ENCODE measurements around the gene LGR5. TPM values are rescaled to one million over a fixed set of nuclear protein-coding genes. Genes with fewer than 3 reads are reported as not detected.

Gene LGR5
- total RNA-seq, 4 donors from 2014 or later, result under 0.01 to 34.5 (median 0.43) TPM

- no peaks in the 10 kb centered on the region for H3K9me3 ChIP-seq
- no peak overlapping the region for H3K4me3 ChIP-seq
- H3K4me1 ChIP-seq, result no peaks in the 10 kb centered on the region
- H3K36me3 ChIP-seq, result no peaks in the 10 kb centered on the region
- DNase-seq, result no peak
- no peak overlapping the region for H3K27ac ChIP-seq
- intact Hi-C loops (cut with DNase I; ENCODE audit: low total_unique reads), result no loop called here
- TF ChIP-seq POLR2A (IDR thresholded peaks at IDR 0.05), result no peak
- no peak for TF ChIP-seq CTCF (IDR thresholded peaks at IDR 0.05)
- H3K27me3 ChIP-seq, result no peaks in the 10 kb centered on the region
Observed at GRCh38 chr12:71425568-71426299, 13.9 kb upstream of the LGR5 start.

GRCh38 chr12:71426300-71427047, 13.1 kb upstream of the LGR5 start:
- no peak for DNase-seq
- TF ChIP-seq POLR2A (IDR thresholded peaks at IDR 0.05) (no peak), CTCF (IDR thresholded peaks at IDR 0.05) (no peak)
- Histone ChIP-seq H3K27me3 (no peaks in the 10 kb centered on the region), H3K4me1 (no peaks in the 10 kb centered on the region), H3K27ac (no peak overlapping the region), H3K36me3 (no peaks in the 10 kb centered on the region), H3K4me3 (no peak overlapping the region), H3K9me3 (no peaks in the 10 kb centered on the region)
- intact Hi-C loops (cut with DNase I; ENCODE audit: low total_unique reads), result no loop called here

- TF ChIP-seq POLR2A (IDR thresholded peaks at IDR 0.05) (no peak), CTCF (IDR thresholded peaks at IDR 0.05) (no peak)
- intact Hi-C loops (cut with DNase I; ENCODE audit: low total_unique reads), result no loop called here
- H3K27ac ChIP-seq, result no peak overlapping the region
- no peaks in the 10 kb centered on the region for H3K9me3 ChIP-seq
- H3K4me1 ChIP-seq, result no peaks in the 10 kb centered on the region
- no peak for DNase-seq
- no peaks in the 10 kb centered on the region for H3K36me3 ChIP-seq
- no peaks in the 10 kb centered on the region for H3K27me3 ChIP-seq
- no peak overlapping the region for H3K4me3 ChIP-seq
Observed at GRCh38 chr12:71430756-71431155, 8.8 kb upstream of the LGR5 start.

- Histone ChIP-seq H3K4me3 (no peak overlapping the region), H3K27ac (no peak overlapping the region)
- TF ChIP-seq CTCF (IDR thresholded peaks at IDR 0.05) (no peak), POLR2A (IDR thresholded peaks at IDR 0.05) (no peak)
Observed at GRCh38 chr12:71431991-71432390, 7.6 kb upstream of the LGR5 start.

GRCh38 chr12:71432936-71433335, 6.7 kb upstream of the LGR5 start:
- Histone ChIP-seq H3K4me3 (no peak overlapping the region), H3K36me3 (no peaks in the 10 kb centered on the region), H3K27me3 (no peaks in the 10 kb centered on the region), H3K9me3 (no peaks in the 10 kb centered on the region), H3K27ac (no peak overlapping the region), H3K4me1 (no peaks in the 10 kb centered on the region)
- DNase-seq, result no peak
- intact Hi-C loops (cut with DNase I; ENCODE audit: low total_unique reads), result no loop called here
- TF ChIP-seq POLR2A (IDR thresholded peaks at IDR 0.05) (no peak), CTCF (IDR thresholded peaks at IDR 0.05) (no peak)

More at GRCh38 chr12:71431991-71432390, 7.6 kb upstream of the LGR5 start:
- Histone ChIP-seq H3K9me3 (no peaks in the 10 kb centered on the region), H3K27me3 (no peaks in the 10 kb centered on the region), H3K36me3 (no peaks in the 10 kb centered on the region), H3K4me1 (no peaks in the 10 kb centered on the region)
- DNase-seq, result no peak
- intact Hi-C loops (cut with DNase I; ENCODE audit: low total_unique reads), result no loop called here

Data from uterus (tissue), 4 donors.